ENCODE measurements around the gene NELL1. TPM values are rescaled to one million over a fixed set of nuclear protein-coding genes. Genes with fewer than 3 reads are reported as not detected.

The NELL1 gene
- total and polyA plus RNA-seq, 2 donors (not counting 3 experiments of a cell fraction or from before 2014, with no cell fraction given), result not detected

- no peak overlapping the region for H3K9ac ChIP-seq (replicated peaks; ENCODE audit: extremely low read depth, insufficient read depth, low read length)
- no peaks in the 10 kb centered on the region for H3K36me3 ChIP-seq (ENCODE audit: control insufficient read depth in 2 of 2, extremely low read depth in 1 of 2, insufficient read depth in 2 of 2, low read length in 2 of 2)
- no peaks in the 10 kb centered on the region for H3K27me3 ChIP-seq (ENCODE audit: control insufficient read depth in 2 of 2, insufficient read depth in 2 of 2, low read length in 2 of 2)
- intact Hi-C loops (cut with micrococcal nuclease), result no loop called here
- H3K9me1 ChIP-seq (replicated peaks; ENCODE audit: control insufficient read depth, extremely low read depth, insufficient read depth, low read length), result no peaks in the 10 kb centered on the region
- H3K4me2 ChIP-seq (ENCODE audit: insufficient read depth, low read length), result no peak overlapping the region
- H3K9me3 ChIP-seq (replicated peaks; ENCODE audit: control insufficient read depth, insufficient read depth, low read length), result peaks cover 2% of the 10 kb centered on the region
- ChIA-PET CTCF (no interaction called here), POLR2A (no interaction called here)
- H2AFZ ChIP-seq (ENCODE audit: low read depth, low read length), result no peak overlapping the region
- no peak overlapping the region for H3K27ac ChIP-seq (ENCODE audit: insufficient read depth, low read depth, low read length)
- TF ChIP-seq CTCF (IDR thresholded peaks at IDR 0.05; ENCODE audit: extremely low read depth in 1 of 2, insufficient read depth in 1 of 2, low read depth in 1 of 2, low read length in 2 of 2) (no peak), POLR2AphosphoS5 (IDR thresholded peaks at IDR 0.05; ENCODE audit: insufficient read depth, low read depth, low read length) (no peak), GATA2 (IDR thresholded peaks at IDR 0.05; ENCODE audit: insufficient read depth, insufficient read length, low read depth, low read length) (no peak), MAX (IDR thresholded peaks at IDR 0.05; ENCODE audit: insufficient read depth, insufficient read length) (no peak), JUN (IDR thresholded peaks at IDR 0.05; ENCODE audit: borderline replicate concordance, insufficient read depth, insufficient read length, low read depth) (no peak), MYC (IDR thresholded peaks at IDR 0.05; ENCODE audit: low read depth, low read length) (no peak), POLR2A (IDR thresholded peaks at IDR 0.05; ENCODE audit: low read depth, low read length) (no peak), EZH2 (IDR thresholded peaks at IDR 0.05; ENCODE audit: borderline replicate concordance, low read depth, low read length, severe bottlenecking) (no peak)
- no peaks in the 10 kb centered on the region for H3K79me2 ChIP-seq (ENCODE audit: control insufficient read depth, insufficient read depth, low read length)
- DNase-seq (ENCODE audit: low read depth, low spot score) (no peak), FAIRE-seq (no peak)
- no peaks in the 10 kb centered on the region for H3K4me1 ChIP-seq (ENCODE audit: control insufficient read depth, extremely low read depth, insufficient read depth, low read length)
- dilution Hi-C loops (cut with MboI; ENCODE audit: extremely low pct_ligation_motif_present, low sequenced_read_pairs), result no loop called here
- H3K4me3 ChIP-seq (replicated peaks in 1 of 3; ENCODE audit: insufficient read depth in 1 of 3, low read depth in 1 of 3, low read length in 3 of 3), result no peak overlapping the region
- BruUV-seq (replicated peaks), result no TSS peak
- no peaks in the 10 kb centered on the region for H4K20me1 ChIP-seq (replicated peaks; ENCODE audit: control insufficient read depth, extremely low read depth, insufficient read depth, low read length)
These were observed 816.0 kb downstream of the NELL1 start for GRCh38 chr11:21485426-21485825.

All from endothelial cell of umbilical vein (primary cell).